Fibroblast of pulmonary artery (primary cell): Measurements from ENCODE around the gene EFNB3.

ENCODE experiments used
- DNase-seq: peaks from one replicate; pipeline ENCODE4 v3.0.0-alpha.2; 2010; ENCODE audit warnings: low read depth
- H3K4me3 ChIP-seq: replicated peaks from 2 replicates; pipeline ENCODE4 v1.5.1; 2011; ENCODE audit warnings: low read depth, mild to moderate bottlenecking, control low read depth, low read length, moderate library complexity
- TF ChIP-seq, protein P1 (sequence below): IDR thresholded peaks from 2 replicates; pipeline ENCODE4 v1.5.1; 2011; ENCODE audit warnings: mild to moderate bottlenecking, control low read depth, low read length, inconsistent platforms; ENCODE audit errors: missing control alignments

EFNB3 gene

DNA sequence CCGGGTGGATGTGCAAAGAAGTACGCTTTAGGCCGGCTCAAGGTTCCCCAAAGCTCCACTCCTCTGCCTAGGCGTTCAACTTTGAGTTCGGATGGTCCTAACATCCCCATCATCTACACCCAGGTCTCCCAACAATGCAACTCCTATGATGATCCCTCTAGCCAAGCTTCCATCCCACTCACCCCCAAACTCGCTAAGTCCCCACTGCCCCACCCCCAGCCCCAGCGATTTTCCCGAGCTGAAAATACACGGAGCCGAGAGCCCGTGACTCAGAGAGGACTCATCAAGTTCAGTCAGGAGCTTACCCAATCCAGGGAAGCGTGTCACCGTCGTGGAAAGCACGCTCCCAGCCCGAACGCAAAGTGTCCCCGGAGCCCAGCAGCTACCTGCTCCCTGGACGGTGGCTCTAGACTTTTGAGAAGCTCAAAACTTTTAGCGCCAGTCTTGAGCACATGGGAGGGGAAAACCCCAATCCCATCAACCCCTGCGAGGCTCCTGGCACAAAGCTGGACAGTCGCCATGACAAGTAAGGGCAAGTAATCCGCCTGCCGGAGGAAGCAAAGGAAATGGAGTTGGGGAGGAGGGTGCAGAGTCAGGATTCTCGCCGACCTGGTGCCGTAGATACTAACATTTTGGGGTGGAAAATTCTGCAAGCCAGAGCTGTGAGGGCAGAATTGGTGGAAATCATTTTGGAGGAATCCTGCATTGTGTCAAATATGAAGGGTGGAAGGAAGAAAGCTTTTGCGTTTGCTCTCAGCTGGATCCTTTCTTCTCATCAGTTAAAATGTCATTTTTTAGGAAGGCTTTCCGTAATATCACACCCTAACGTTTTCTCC, 17.7 kb upstream of the EFNB3 start, which contains the start of gene TP53:
TSS of gene TP53 (minus strand) at position 419 of the 836 bp plus-strand sequence. CDS start 10,896 bp downstream, outside the sequence.
- TF ChIP-seq, protein P1, sequence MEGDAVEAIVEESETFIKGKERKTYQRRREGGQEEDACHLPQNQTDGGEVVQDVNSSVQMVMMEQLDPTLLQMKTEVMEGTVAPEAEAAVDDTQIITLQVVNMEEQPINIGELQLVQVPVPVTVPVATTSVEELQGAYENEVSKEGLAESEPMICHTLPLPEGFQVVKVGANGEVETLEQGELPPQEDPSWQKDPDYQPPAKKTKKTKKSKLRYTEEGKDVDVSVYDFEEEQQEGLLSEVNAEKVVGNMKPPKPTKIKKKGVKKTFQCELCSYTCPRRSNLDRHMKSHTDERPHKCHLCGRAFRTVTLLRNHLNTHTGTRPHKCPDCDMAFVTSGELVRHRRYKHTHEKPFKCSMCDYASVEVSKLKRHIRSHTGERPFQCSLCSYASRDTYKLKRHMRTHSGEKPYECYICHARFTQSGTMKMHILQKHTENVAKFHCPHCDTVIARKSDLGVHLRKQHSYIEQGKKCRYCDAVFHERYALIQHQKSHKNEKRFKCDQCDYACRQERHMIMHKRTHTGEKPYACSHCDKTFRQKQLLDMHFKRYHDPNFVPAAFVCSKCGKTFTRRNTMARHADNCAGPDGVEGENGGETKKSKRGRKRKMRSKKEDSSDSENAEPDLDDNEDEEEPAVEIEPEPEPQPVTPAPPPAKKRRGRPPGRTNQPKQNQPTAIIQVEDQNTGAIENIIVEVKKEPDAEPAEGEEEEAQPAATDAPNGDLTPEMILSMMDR = peak; percentile 4

DNA sequence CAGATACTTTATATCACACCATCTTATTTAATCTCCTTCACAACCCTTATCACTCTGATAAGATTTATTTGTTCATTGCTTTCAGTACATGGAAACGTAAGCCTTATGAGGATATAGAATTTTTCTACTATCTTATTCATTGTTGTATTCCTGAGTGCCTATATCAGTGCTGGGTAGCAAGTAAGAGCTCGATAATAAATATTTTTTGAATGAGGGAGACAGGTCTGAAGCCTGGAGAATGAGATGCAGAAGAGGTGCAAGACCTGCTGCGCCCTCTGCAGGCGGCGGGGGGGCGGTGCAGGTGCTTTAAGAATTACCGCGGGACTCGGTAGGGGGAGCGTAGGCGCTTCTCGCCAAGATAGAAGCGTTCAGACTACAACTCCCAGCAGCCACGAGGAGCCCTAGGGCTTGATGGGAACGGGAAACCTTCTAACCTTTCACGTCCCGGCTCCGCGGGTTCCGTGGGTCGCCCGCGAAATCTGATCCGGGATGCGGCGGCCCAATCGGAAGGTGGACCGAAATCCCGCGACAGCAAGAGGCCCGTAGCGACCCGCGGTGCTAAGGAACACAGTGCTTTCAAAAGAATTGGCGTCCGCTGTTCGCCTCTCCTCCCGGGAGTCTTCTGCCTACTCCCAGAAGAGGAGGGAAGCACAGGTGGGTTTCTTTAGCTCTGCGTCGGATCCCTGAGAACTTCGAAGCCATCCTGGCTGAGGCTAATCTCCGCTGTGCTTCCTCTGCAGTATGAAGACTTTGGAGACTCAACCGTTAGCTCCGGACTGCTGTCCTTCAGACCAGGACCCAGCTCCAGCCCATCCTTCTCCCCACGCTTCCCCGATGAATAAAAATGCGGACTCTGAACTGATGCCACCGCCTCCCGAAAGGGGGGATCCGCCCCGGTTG, 16.8 kb upstream of the EFNB3 start, which contains the start of gene WRAP53:
TSS of gene WRAP53 (plus strand) at position 570 of the 900 bp plus-strand sequence. CDS start at position 742, 172 bp downstream.
- TF ChIP-seq, protein P1 = peak; percentile 98
- H3K4me3 ChIP-seq = peak within 1 kb of the TSS; percentile 99
- DNase-seq = peak; percentile 99

More for the DNA sequence above, 17.7 kb upstream of the EFNB3 start, which contains the start of gene TP53:
- DNase-seq = peak; percentile 92
- peak within 1 kb of the TSS; percentile 99 for H3K4me3 ChIP-seq

DNA sequence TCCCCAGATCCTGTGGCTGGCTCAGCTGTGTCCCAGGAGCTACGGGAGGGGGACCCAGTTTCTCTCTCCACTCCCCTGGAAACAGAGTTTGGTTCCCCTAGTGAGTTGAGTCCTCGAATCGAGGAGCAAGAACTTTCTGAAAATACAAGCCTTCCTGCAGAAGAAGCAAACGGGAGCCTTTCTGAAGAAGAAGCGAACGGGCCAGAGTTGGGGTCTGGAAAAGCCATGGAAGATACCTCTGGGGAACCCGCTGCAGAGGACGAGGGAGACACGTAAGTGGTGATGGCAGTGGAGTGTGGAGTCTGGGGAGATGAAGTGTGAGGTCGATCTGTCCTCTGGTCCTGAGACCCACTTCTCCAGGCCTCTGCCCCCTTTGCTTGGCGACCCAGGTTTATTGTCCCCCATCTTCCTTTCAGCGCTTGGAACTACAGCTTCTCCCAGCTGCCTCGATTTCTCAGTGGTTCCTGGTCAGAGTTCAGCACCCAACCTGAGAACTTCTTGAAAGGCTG, 16.1 kb upstream of the EFNB3 start:
- H3K4me3 ChIP-seq = peak overlapping the region; percentile 62
- DNase-seq = no peak
- TF ChIP-seq, protein P1 = no peak

DNA sequence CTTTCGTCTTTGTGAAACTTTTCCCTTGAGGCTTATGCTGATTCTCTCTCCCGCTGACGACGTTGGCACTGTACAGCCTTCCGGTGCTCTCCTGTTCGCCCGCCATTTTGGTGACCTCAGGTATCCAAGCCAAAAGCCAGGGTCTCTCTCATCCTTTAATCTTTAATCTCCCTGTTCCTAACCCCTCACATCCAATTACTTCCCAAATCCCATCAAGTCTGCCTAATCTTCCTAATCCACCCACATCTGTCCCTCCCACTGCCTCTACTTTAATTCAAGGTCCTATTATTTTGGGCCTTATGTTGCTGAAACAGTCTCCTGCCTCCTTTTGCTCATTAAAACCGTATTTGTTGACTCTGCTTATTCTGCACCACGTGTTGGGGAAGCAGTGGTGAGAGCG, 9.4 kb upstream of the EFNB3 start:
- DNase-seq = no peak
- TF ChIP-seq, protein P1 = no peak
- H3K4me3 ChIP-seq = no peak overlapping the region

DNA sequence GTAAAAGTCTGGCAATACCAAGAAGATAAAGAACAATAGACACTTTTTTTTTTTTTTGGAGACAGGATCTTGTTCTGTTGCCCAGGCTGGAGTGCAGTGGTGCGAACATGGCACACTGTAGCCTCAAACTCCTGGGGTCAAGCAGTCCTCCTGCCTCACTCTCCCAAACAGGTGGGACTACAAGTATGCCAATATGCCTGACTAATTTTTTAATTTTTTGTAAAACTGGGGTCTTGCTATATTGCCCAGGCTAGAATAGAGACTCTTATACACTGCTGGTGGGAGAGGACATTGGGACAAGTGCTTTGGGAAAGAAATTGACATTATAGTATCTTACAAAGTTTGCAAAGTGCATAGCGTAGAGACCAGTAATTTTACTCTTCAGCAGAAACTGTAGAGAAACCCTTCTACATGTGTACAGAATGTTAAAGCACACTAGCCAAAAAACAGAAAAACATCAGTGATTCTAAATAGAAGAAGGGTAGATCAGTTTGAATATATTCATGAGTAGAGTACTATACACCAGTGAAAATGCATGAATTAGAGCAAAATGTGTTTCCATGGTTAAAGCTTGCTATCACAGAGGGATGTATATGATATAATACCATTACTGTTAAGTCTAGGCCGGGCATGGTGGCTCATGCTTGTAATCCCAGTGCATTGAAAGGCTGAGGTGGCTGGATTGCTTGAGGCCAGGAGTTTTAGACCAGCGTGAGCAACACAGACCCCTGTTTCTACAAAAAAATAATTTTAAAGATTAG, 7.0 kb upstream of the EFNB3 start:
- H3K4me3 ChIP-seq = no peak overlapping the region
- DNase-seq = no peak
- TF ChIP-seq, protein P1 = no peak

DNA sequence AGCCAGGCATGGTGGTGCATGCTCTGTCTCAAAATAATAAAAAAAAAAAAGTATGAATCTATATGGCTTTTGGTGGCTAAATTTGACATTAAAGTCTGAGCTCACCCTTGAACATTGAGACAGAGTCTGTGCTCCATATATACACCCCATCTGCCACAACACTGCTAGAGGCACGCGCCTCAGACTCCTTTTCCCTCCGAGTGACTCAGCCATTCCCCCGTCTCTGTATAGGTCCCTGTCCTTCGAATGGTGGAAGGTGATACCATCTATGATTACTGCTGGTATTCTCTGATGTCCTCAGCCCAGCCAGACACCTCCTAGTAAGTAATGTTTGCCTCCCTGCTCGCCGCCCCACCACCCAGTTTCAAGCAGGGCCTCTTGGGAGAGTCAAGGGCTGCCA, 4.5 kb upstream of the EFNB3 start:
- no peak for DNase-seq
- TF ChIP-seq, protein P1 = no peak
- no peak overlapping the region for H3K4me3 ChIP-seq
